K562 (cell line): ENCODE measurements around the gene GAPDH. TPM values are rescaled to one million over a fixed set of nuclear protein-coding genes. Genes with fewer than 3 reads are reported as not detected.

ENCODE experiments used
- CAMTA2 ChIP-seq: fragments of 250-450 bp; sonication (Bioruptor Pico); conservative IDR thresholded peaks from 2 replicates; pipeline ENCODE4 v1.5.1; 2022
- CEBPG ChIP-seq, 3 experiments: fragments of 200-800 bp in 1 of 3; sonication (Bioruptor generic) in 1 of 3; sonication (generic) in 1 of 3; formaldehyde crosslinking in 1 of 3; IDR thresholded peaks in 2 of 3; conservative IDR thresholded peaks in 1 of 3; 2 replicates each; pipeline versions ENCODE4 v1.6.1 to v1.8.0; 2016 to 2022; ENCODE audit warnings: missing compliant biosample characterization in 2 of 3, missing genetic modification characterization in 2 of 3, mild to moderate bottlenecking in 1 of 3, missing genetic modification reagents in 1 of 3
- KLF13 ChIP-seq: fragments of 450-650 bp; IDR thresholded peaks from 2 replicates; pipeline ENCODE4 v1.6.1; 2016; ENCODE audit warnings: missing genetic modification characterization, low read depth, mild to moderate bottlenecking, missing compliant biosample characterization, moderate library complexity, borderline replicate concordance
- MAZ ChIP-seq, 2 experiments: fragments of 450-650 bp in 1 of 2; sonication (generic) in 1 of 2; formaldehyde crosslinking; IDR thresholded peaks in 1 of 2; conservative IDR thresholded peaks in 1 of 2; 2 replicates each; pipeline versions ENCODE4 v1.4.0 to v1.5.0; 2020; ENCODE audit warnings: mild to moderate bottlenecking in 1 of 2, missing genetic modification reagents in 1 of 2
- NFIX ChIP-seq: fragments of 250-450 bp; sonication (Bioruptor Pico); IDR thresholded peaks from 2 replicates; pipeline ENCODE4 v1.4.0; 2020; ENCODE audit warnings: low read depth, mild to moderate bottlenecking, moderate library complexity
- NR0B1 ChIP-seq: fragments of 450-650 bp; IDR thresholded peaks from one replicate; pipeline ENCODE4 v1.6.1; 2018; ENCODE audit warnings: mild to moderate bottlenecking, moderate library complexity; ENCODE audit not compliant: partially characterized antibody
- RBM34 ChIP-seq: fragments of 200-400 bp; formaldehyde crosslinking; IDR thresholded peaks from 2 replicates; pipeline ENCODE4 v1.6.1; 2018; ENCODE audit warnings: low read length, borderline replicate concordance; ENCODE audit not compliant: insufficient read depth
- RNF2 ChIP-seq: sonication (generic); IDR thresholded peaks from 2 replicates; pipeline ENCODE4 v1.6.1; 2016
- SP2 ChIP-seq: IDR thresholded peaks from 2 replicates; pipeline ENCODE4 v1.6.1; 2011; ENCODE audit warnings: mild to moderate bottlenecking, low read depth, low read length, moderate library complexity; ENCODE audit not compliant: poor library complexity, severe bottlenecking; ENCODE audit errors: extremely low read depth
- SRSF1 ChIP-seq: fragments of 200-400 bp; formaldehyde crosslinking; IDR thresholded peaks from 2 replicates; pipeline ENCODE4 v1.6.1; 2017; ENCODE audit warnings: mild to moderate bottlenecking, low read depth, low read length, moderate library complexity
- STAT5A ChIP-seq: IDR thresholded peaks from 2 replicates; pipeline ENCODE4 v1.6.1; 2012; ENCODE audit warnings: low read length, inconsistent platforms, borderline replicate concordance
- TEAD4 ChIP-seq, 2 experiments: sonication (generic) in 1 of 2; formaldehyde crosslinking in 1 of 2; IDR thresholded peaks; 2 replicates each; pipeline versions ENCODE4 v1.6.1 to v1.8.0; 2012 to 2022; ENCODE audit warnings: borderline replicate concordance in 1 of 2, inconsistent platforms in 1 of 2, low read length in 1 of 2, mild to moderate bottlenecking in 1 of 2, missing genetic modification reagents in 1 of 2
- XRCC3 ChIP-seq: fragments of 450-650 bp; IDR thresholded peaks from 2 replicates; pipeline ENCODE4 v1.6.1; 2017; ENCODE audit warnings: mild to moderate bottlenecking, moderate library complexity
- ZNF134 ChIP-seq: fragments of 250-450 bp; sonication (Bioruptor Pico); conservative IDR thresholded peaks from 2 replicates; pipeline ENCODE4 v1.4.0; 2020
- ZNF165 ChIP-seq: fragments of 250-450 bp; sonication (Bioruptor Pico); IDR thresholded peaks from 2 replicates; pipeline ENCODE4 v1.4.0; 2020; ENCODE audit warnings: borderline replicate concordance
- ZNF282 ChIP-seq: sonication (generic); formaldehyde crosslinking; IDR thresholded peaks from 2 replicates; pipeline ENCODE4 v1.8.1; 2023; ENCODE audit warnings: missing genetic modification reagents
- ZNF408 ChIP-seq: fragments of 250-450 bp; sonication (Bioruptor Pico); IDR thresholded peaks from 2 replicates; pipeline ENCODE4 v1.4.0; 2020; ENCODE audit warnings: low read depth, mild to moderate bottlenecking, moderate library complexity
- ZNF586 ChIP-seq: fragments of 450-650 bp; formaldehyde crosslinking; conservative IDR thresholded peaks from 2 replicates; pipeline ENCODE4 v1.4.0; 2020; ENCODE audit warnings: mild to moderate bottlenecking, moderate library complexity
- ZNF79 ChIP-seq: fragments of 250-450 bp; sonication (Bioruptor Pico); IDR thresholded peaks from 2 replicates; pipeline ENCODE4 v1.4.0; 2020; ENCODE audit warnings: low read depth, mild to moderate bottlenecking, moderate library complexity
- polyA plus RNA-seq, 8 experiments: library from polyadenylated mRNA; depleted of rRNA in 4 of 8; stranded (reverse) in 5 of 8; unstranded in 3 of 8; fragments of >200 nt; fragmentation: Nextera tagmentation in 2 of 8; fragmentation: Illumina TruSeq in 1 of 8; extraction: Ambion mirVana in 2 of 8; extraction: Trizol in 1 of 8; gene quantifications; 2 replicates each; pipeline versions ENCODE4 v1.2.1 to v1.2.3, GENCODE V29; 2011 to 2014; ENCODE audit warnings: inconsistent platforms in 1 of 8, missing spikeins in 1 of 8
- total RNA-seq, 7 experiments: library from RNA; depleted of rRNA in 6 of 7; stranded (reverse); fragments of >200 nt in 6 of 7; fragmentation: Illumina TruSeq in 2 of 7; extraction: Trizol in 2 of 7; gene quantifications; 2 replicates each; pipeline versions ENCODE4 v1.2.1 to v1.2.3, GENCODE V29; 2011 to 2021; ENCODE audit warnings: low replicate concordance in 1 of 7
- TF ChIP-seq, protein P1 (sequence below): sonication (generic); formaldehyde crosslinking; IDR thresholded peaks from 2 replicates; pipeline ENCODE4 v1.8.0; 2022; ENCODE audit warnings: missing genetic modification reagents, mild to moderate bottlenecking, moderate library complexity, borderline replicate concordance
- TF ChIP-seq, protein P2 (sequence below): fragments of 200-800 bp; sonication (Bioruptor generic); IDR thresholded peaks from 2 replicates; pipeline ENCODE4 v1.6.1; 2017; ENCODE audit warnings: missing genetic modification characterization, missing compliant biosample characterization
- TF ChIP-seq, protein P3 (sequence below): fragments of 450-650 bp; IDR thresholded peaks from 2 replicates; pipeline ENCODE4 v1.6.1; 2017; ENCODE audit warnings: antibody characterized with exemption

Gene GAPDH
- total and polyA plus RNA-seq, 9 of the 15 experiments (the other 6 are each of a cell fraction or from before 2014, with no cell fraction given) = 2,206 to 6,793 (median 4,217) TPM

DNA sequence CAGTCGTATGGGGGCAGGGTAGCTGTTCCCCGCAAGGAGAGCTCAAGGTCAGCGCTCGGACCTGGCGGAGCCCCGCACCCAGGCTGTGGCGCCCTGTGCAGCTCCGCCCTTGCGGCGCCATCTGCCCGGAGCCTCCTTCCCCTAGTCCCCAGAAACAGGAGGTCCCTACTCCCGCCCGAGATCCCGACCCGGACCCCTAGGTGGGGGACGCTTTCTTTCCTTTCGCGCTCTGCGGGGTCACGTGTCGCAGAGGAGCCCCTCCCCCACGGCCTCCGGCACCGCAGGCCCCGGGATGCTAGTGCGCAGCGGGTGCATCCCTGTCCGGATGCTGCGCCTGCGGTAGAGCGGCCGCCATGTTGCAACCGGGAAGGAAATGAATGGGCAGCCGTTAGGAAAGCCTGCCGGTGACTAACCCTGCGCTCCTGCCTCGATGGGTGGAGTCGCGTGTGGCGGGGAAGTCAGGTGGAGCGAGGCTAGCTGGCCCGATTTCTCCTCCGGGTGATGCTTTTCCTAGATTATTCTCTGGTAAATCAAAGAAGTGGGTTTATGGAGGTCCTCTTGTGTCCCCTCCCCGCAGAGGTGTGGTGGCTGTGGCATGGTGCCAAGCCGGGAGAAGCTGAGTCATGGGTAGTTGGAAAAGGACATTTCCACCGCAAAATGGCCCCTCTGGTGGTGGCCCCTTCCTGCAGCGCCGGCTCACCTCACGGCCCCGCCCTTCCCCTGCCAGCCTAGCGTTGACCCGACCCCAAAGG, 804 bp downstream of the GAPDH start (continued):
- TF ChIP-seq ZNF134 (CRISPR knock-in tag) (no peak), ZNF282 (CRISPR knock-in tag) (no peak), NR0B1 (no peak), KLF13 (tag) (no peak), ZNF165 (CRISPR knock-in tag) (no peak), TEAD4 (IDR thresholded peaks at IDR 0.05; ENCODE audit: low read length) (no peak), TEAD4 (CRISPR knock-in tag; IDR thresholded peaks at IDR 0.05; ENCODE audit: borderline replicate concordance) (no peak), STAT5A (no peak), ZNF79 (CRISPR knock-in tag) (no peak), RNF2 (no peak), MAZ (CRISPR knock-in tag; conservative IDR thresholded peaks at IDR 0.05 in 1 of 2, IDR thresholded peaks at IDR 0.05 in 1 of 2) (no peak), NFIX (no peak), CAMTA2 (no peak), XRCC3 (no peak), CEBPG (CRISPR knock-in tag; IDR thresholded peaks at IDR 0.05) (no peak), CEBPG (tag; conservative IDR thresholded peaks at IDR 0.05 in 1 of 2, IDR thresholded peaks at IDR 0.05 in 1 of 2) (peak in 1 of 2 experiments; percentile 49; a peak in 1 of 4 replicates), RBM34 (no peak), SRSF1 (no peak), ZNF408 (CRISPR knock-in tag) (no peak), ZNF586 (no peak), SP2 (no peak)
- TF ChIP-seq, protein P1, sequence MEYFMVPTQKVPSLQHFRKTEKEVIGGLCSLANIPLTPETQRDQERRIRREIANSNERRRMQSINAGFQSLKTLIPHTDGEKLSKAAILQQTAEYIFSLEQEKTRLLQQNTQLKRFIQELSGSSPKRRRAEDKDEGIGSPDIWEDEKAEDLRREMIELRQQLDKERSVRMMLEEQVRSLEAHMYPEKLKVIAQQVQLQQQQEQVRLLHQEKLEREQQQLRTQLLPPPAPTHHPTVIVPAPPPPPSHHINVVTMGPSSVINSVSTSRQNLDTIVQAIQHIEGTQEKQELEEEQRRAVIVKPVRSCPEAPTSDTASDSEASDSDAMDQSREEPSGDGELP = no peak; the same call in 1 of the 2 replicates
- TF ChIP-seq, protein P2, sequence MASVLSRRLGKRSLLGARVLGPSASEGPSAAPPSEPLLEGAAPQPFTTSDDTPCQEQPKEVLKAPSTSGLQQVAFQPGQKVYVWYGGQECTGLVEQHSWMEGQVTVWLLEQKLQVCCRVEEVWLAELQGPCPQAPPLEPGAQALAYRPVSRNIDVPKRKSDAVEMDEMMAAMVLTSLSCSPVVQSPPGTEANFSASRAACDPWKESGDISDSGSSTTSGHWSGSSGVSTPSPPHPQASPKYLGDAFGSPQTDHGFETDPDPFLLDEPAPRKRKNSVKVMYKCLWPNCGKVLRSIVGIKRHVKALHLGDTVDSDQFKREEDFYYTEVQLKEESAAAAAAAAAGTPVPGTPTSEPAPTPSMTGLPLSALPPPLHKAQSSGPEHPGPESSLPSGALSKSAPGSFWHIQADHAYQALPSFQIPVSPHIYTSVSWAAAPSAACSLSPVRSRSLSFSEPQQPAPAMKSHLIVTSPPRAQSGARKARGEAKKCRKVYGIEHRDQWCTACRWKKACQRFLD = no peak
- TF ChIP-seq, protein P3, sequence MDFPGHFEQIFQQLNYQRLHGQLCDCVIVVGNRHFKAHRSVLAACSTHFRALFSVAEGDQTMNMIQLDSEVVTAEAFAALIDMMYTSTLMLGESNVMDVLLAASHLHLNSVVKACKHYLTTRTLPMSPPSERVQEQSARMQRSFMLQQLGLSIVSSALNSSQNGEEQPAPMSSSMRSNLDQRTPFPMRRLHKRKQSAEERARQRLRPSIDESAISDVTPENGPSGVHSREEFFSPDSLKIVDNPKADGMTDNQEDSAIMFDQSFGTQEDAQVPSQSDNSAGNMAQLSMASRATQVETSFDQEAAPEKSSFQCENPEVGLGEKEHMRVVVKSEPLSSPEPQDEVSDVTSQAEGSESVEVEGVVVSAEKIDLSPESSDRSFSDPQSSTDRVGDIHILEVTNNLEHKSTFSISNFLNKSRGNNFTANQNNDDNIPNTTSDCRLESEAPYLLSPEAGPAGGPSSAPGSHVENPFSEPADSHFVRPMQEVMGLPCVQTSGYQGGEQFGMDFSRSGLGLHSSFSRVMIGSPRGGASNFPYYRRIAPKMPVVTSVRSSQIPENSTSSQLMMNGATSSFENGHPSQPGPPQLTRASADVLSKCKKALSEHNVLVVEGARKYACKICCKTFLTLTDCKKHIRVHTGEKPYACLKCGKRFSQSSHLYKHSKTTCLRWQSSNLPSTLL = no peak
